Anterior cingulate cortex (tissue), 58 donors: ENCODE measurements around the gene DDA1.
A peak's percentile ranks its signal among the peaks of the same experiment; 100 is the strongest.

Experiments used
- DNase-seq, 58 donors: peaks; one replicate each; lab custom pipeline; 2025; lab: John Stamatoyannopoulos, UW

The DDA1 gene

DNA sequence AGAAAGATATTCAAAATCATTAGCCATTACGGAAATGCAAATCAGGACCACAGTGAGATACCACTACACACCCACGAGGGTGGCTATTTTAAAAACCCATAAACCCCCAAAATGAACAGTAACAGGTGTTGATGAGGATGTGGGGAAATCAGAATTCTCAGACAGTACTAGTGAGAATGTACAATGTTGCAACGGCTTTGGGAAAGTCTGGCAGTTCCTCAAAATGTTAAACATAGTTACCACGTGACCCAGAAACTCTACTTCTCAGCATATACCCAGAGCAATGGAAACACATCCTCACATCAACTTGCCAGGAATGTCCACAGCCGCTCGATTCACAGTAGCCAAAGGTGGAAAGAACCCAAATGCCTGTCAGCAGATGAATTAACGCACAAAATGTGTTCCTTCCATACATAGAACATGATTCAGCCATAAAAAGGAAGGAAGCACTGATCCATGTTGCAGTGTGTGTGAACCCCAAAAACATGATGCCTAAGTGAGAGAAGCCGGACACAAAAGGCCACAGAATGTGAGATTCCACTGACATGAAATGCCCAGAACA lies 60.7 kb downstream of the DDA1 start:
- peak in 30 of 58 donors; percentile 3 to 66 (median 22) for DNase-seq
